ENCODE data around the gene SAA2. TPM values are rescaled to one million over a fixed set of nuclear protein-coding genes. Genes with fewer than 3 reads are reported as not detected.

Gene SAA2
- total and polyA plus RNA-seq, 4 donors = 0.39 TPM; not detected in 3

DNA sequence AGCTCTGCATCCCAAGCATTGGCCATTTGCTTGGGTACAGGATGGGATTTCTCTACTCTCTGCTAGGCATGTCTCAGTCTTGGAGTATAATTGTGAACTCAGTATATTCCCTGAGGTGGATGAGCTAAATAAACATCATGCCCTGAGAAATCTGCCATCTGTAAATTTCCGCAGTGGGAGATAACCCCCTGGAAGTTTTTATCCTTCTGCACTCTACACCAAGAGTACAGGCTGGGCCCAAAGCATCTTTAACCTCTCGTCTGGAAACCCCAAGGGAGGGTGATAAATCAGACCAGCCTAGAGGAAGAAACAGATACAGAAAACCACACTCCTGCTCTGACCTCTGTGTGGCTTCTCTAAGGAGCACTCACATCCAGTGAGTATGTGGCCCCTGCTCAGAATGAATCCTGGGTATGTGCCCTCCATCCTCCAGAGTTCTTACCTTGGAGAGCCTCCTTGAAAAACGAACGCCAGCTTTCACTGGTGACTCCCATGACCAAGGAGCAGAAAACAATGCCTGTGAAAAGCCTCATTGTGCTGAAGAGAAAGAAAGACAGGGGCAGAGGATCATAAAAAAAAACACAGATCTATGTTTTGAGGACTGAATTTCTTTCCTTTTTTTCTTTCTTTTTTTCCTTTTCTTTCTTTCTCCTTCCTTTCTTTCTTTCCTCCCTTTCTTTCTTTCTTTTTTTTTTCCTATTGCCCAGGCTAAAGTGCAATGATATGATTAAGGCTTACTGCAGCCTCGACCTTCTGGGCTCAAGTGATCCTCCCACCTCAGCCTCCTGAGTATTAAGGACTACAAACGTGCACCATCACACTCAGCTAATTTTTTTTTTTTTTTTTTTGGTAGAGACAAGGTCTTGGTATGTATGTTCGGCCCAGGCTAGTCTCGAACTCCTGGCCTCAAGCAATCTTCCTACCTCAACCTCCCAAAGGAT is 12.8 kb downstream of the SAA2 start:
- H3K36me3 ChIP-seq (ENCODE audit: control insufficient read depth, insufficient read depth, low read length) = no peaks in the 10 kb centered on the region
- peaks cover 2% of the 10 kb centered on the region for H3K9me3 ChIP-seq (ENCODE audit: control insufficient read depth, insufficient read depth, low read length)
- no CpG with 5 or more reads among the region's 8 CpGs for WGBS (ENCODE audit: insufficient coverage)
- no peak overlapping the region for H3K27ac ChIP-seq (ENCODE audit: low read depth, low read length)
- H3K4me3 ChIP-seq (ENCODE audit: low read depth, low read length) = no peak overlapping the region
- no peaks in the 10 kb centered on the region for H3K27me3 ChIP-seq (ENCODE audit: control insufficient read depth, insufficient read depth, low read length)
- H3K4me1 ChIP-seq (ENCODE audit: control insufficient read depth, insufficient read depth, low read length) = no peaks in the 10 kb centered on the region
- DNase-seq (ENCODE audit: low read depth in 4 of 6, low spot score in 6 of 6) = peak in 1 of 6 donors; percentile 1

DNA sequence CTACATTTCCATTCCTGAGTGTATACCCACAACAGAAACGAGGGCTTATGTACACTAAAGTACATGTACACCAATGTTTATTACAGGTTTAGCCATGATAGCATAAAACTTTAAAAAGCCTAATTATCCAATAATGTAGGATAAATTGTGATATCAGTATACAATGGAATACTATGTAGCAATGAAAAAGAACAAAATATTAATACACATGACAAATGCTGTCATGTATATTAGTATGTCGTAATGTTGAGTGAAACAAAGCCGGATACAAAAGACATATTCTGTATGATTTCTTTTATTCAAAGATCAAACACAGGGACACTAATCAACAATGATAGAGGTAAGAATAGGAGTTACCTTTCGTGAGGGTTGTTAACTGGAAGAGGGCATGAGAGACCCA is 14.6 kb downstream of the SAA2 start:
- no CpG with 5 or more reads among the region's 4 CpGs for WGBS (ENCODE audit: insufficient coverage)
- Histone ChIP-seq H3K36me3 (ENCODE audit: control insufficient read depth, insufficient read depth, low read length) (no peaks in the 10 kb centered on the region), H3K4me3 (ENCODE audit: low read depth, low read length) (no peak overlapping the region), H3K27ac (ENCODE audit: low read depth, low read length) (no peak overlapping the region), H3K27me3 (ENCODE audit: control insufficient read depth, insufficient read depth, low read length) (no peaks in the 10 kb centered on the region), H3K4me1 (ENCODE audit: control insufficient read depth, insufficient read depth, low read length) (no peaks in the 10 kb centered on the region), H3K9me3 (ENCODE audit: control insufficient read depth, insufficient read depth, low read length) (peaks cover 2% of the 10 kb centered on the region)
- DNase-seq (ENCODE audit: low read depth in 4 of 6, low spot score in 6 of 6) = no peak

DNA sequence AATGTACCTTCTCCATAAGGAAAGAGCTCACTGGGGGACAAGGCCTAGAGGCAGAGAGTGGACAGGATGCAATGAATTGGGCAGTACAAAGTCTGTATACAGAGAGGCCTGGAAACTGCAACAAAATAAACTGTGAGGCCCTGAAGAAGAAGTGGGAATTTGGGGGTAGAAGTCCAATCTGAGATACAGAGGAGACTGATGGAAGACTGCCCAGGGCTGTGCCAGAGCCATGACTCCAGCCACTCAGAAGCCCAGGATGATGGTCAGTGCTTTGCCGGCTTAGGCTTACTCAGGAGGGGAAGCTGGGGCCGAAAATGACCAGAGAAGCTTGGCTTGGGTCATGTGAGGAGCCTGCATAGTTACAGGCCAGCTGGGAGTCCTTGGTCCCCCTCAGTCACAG is 17.6 kb downstream of the SAA2 start:
- no peak for DNase-seq (ENCODE audit: low read depth in 4 of 6, low spot score in 6 of 6)
- H3K27ac ChIP-seq (ENCODE audit: low read depth, low read length) = no peak overlapping the region
- 86% methylated on average over 2 of the region's 2 CpGs for WGBS (ENCODE audit: insufficient coverage)
- H3K4me3 ChIP-seq (ENCODE audit: low read depth, low read length) = no peak overlapping the region
- no peaks in the 10 kb centered on the region for H3K36me3 ChIP-seq (ENCODE audit: control insufficient read depth, insufficient read depth, low read length)
- peaks cover 2% of the 10 kb centered on the region for H3K9me3 ChIP-seq (ENCODE audit: control insufficient read depth, insufficient read depth, low read length)
- no peaks in the 10 kb centered on the region for H3K27me3 ChIP-seq (ENCODE audit: control insufficient read depth, insufficient read depth, low read length)
- no peaks in the 10 kb centered on the region for H3K4me1 ChIP-seq (ENCODE audit: control insufficient read depth, insufficient read depth, low read length)

DNA sequence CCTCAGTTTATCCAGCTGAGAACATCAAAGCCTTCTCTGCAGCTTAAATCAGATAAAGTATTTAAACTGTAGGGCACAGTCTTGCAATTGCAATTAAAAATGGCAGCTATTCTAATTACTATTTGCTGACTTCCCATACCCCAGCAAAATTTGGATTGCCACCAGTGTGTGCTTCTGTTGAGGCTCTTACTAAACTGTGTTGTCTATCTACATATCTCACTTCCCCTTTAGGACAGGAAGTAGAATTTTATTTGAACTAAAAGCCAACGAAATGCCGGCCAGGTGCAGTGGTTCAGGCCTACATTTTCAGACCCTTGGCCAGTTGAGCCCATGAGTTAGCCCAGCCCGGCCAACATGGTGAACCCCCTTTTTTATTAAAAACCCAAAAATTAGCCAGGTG is 19.0 kb downstream of the SAA2 start:
- H3K4me1 ChIP-seq (ENCODE audit: control insufficient read depth, insufficient read depth, low read length) = no peaks in the 10 kb centered on the region
- peaks cover 2% of the 10 kb centered on the region for H3K9me3 ChIP-seq (ENCODE audit: control insufficient read depth, insufficient read depth, low read length)
- no peaks in the 10 kb centered on the region for H3K27me3 ChIP-seq (ENCODE audit: control insufficient read depth, insufficient read depth, low read length)
- H3K4me3 ChIP-seq (ENCODE audit: low read depth, low read length) = no peak overlapping the region
- no peak overlapping the region for H3K27ac ChIP-seq (ENCODE audit: low read depth, low read length)
- DNase-seq (ENCODE audit: low read depth in 4 of 6, low spot score in 6 of 6) = no peak
- H3K36me3 ChIP-seq (ENCODE audit: control insufficient read depth, insufficient read depth, low read length) = no peaks in the 10 kb centered on the region
- WGBS (ENCODE audit: insufficient coverage) = no CpG with 5 or more reads among the region's 3 CpGs

DNA sequence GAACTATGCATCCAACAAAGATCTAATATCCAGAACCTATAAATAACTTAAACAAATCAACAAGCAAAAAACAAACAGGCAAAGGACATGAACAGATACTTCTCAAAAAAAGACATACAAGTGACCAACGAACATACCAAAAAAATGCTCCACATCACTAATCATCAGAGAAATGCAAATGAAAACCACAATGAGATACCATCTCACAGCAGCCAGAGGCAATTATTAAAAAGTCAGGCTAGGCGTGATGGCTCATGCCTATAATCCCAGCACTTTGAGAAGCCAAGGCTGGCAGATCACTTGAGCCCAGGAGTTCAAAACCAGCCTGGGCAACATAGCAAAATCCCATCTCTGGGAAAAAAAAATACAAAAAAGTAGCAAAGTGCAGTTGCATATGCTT is 22.6 kb downstream of the SAA2 start:
- H3K4me3 ChIP-seq (ENCODE audit: low read depth, low read length) = no peak overlapping the region
- H3K27ac ChIP-seq (ENCODE audit: low read depth, low read length) = no peak overlapping the region
- no peaks in the 10 kb centered on the region for H3K9me3 ChIP-seq (ENCODE audit: control insufficient read depth, insufficient read depth, low read length)
- H3K36me3 ChIP-seq (ENCODE audit: control insufficient read depth, insufficient read depth, low read length) = no peaks in the 10 kb centered on the region
- H3K4me1 ChIP-seq (ENCODE audit: control insufficient read depth, insufficient read depth, low read length) = no peaks in the 10 kb centered on the region
- no peak for DNase-seq (ENCODE audit: low read depth in 4 of 6, low spot score in 6 of 6)
- H3K27me3 ChIP-seq (ENCODE audit: control insufficient read depth, insufficient read depth, low read length) = no peaks in the 10 kb centered on the region
- WGBS (ENCODE audit: insufficient coverage) = 70% methylated on average over 2 of the region's 2 CpGs

DNA sequence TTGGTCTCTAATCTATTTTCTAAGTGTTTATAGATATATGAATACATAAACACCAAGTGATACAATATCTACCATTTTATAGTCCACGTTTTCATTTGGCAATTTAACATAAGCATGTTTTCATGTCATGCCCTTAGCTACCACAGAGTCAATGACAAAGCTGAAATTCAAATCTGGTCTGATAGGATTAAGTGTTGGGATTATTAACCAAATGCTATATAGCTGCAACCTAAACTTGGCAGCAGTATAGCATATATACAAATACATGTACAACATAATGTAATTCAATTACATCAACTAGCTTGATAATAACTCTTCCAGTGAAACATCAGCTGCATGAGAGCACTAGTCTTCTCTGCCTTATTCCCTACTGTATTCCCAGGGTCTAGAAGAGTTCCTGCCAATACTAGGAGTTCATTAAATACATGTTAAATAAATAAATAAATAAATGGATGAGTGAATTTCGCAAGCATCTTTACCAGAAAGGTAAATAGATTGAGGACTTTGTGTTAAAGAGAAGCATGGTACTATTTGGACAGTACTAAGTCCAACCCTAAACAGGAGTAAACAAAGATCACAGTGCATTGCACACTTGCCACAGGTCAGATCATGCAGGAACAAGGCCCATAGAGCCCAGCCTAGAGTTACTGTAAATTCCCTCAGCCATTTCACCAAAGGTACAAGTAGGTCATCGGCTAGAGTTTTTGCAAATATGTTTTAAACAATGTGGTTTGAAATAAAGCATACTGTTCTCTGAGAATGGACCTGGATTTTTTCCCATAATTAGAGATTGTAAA is 24.7 kb downstream of the SAA2 start:
- no peaks in the 10 kb centered on the region for H3K36me3 ChIP-seq (ENCODE audit: control insufficient read depth, insufficient read depth, low read length)
- no peak overlapping the region for H3K27ac ChIP-seq (ENCODE audit: low read depth, low read length)
- no peaks in the 10 kb centered on the region for H3K27me3 ChIP-seq (ENCODE audit: control insufficient read depth, insufficient read depth, low read length)
- no peaks in the 10 kb centered on the region for H3K9me3 ChIP-seq (ENCODE audit: control insufficient read depth, insufficient read depth, low read length)
- H3K4me1 ChIP-seq (ENCODE audit: control insufficient read depth, insufficient read depth, low read length) = no peaks in the 10 kb centered on the region
- no peak overlapping the region for H3K4me3 ChIP-seq (ENCODE audit: low read depth, low read length)
- WGBS (ENCODE audit: insufficient coverage) = no CpG with 5 or more reads among the region's 3 CpGs
- DNase-seq (ENCODE audit: low read depth in 4 of 6, low spot score in 6 of 6) = no peak

DNA sequence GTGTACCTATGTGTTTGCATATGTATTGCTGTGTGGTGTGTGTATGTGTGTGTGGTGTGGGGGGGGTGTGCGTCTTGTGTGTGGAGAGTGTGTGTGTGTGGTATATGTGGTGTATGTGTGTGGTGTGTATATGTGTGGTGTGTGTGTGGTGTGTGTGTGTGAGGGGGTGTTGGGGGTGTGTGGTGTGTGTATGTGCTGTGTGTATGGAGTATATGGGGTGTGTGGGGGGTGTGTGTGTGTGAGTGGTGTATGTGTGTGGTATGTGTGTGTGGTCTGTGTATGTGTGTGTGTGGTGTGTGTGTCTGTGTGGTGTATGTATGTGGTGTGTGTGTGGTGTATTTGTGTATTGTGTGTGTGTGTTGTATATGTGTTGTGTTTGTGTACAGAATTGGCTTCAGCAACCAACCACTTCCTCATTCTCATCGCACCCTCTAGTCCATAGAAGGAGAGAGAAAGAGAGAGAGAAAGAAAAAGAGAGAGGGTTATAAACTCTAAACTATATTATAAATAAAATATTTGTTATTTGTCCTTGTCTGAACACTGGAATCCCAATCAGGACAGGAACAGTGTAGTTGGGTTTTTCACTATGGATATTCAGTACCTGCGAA is 25.6 kb downstream of the SAA2 start:
- WGBS (ENCODE audit: insufficient coverage) = 100% methylated on average over 1 of the region's 3 CpGs
- DNase-seq (ENCODE audit: low read depth in 4 of 6, low spot score in 6 of 6) = no peak

DNA sequence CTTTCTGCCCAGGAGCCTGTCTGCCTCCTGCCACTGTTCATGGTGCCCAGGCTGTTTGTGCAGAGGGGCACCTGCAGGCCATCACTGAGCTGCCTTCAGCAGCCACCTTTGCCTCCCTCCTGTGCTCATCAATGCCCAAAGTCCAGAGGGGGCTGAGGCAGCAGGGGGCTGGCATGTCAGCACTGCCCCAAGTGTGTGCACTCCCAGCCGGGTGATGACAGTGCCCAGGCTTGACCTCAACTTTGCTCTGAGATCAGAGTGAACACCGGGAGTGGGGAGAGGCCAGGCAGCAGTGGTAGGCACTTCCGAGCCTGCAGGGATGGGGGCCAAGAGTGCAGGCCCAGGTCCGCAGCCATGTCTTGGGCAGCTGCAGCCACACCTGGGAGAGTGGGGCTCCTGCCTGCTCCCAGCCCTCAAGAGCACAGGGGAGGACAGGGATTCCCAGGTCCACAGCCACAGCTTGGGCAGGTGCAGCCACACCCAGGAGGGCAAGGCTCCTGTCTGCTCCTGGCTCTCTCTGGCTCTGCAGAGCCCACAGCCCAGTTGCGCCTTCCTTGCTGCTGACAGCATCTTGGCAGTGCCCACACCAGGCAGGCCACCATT is 27.1 kb downstream of the SAA2 start:
- 73% methylated on average over 5 of the region's 5 CpGs for WGBS (ENCODE audit: insufficient coverage)
- Histone ChIP-seq H3K27ac (ENCODE audit: low read depth, low read length) (no peak overlapping the region), H3K9me3 (ENCODE audit: control insufficient read depth, insufficient read depth, low read length) (no peaks in the 10 kb centered on the region), H3K4me1 (ENCODE audit: control insufficient read depth, insufficient read depth, low read length) (no peaks in the 10 kb centered on the region), H3K27me3 (ENCODE audit: control insufficient read depth, insufficient read depth, low read length) (no peaks in the 10 kb centered on the region), H3K36me3 (ENCODE audit: control insufficient read depth, insufficient read depth, low read length) (no peaks in the 10 kb centered on the region), H3K4me3 (ENCODE audit: low read depth, low read length) (no peak overlapping the region)
- DNase-seq (ENCODE audit: low read depth in 4 of 6, low spot score in 6 of 6) = no peak

More for the DNA sequence above, 25.6 kb downstream of the SAA2 start:
- no peak overlapping the region for H3K27ac ChIP-seq (ENCODE audit: low read depth, low read length)
- no peak overlapping the region for H3K4me3 ChIP-seq (ENCODE audit: low read depth, low read length)
- H3K36me3 ChIP-seq (ENCODE audit: control insufficient read depth, insufficient read depth, low read length) = no peaks in the 10 kb centered on the region
- no peaks in the 10 kb centered on the region for H3K27me3 ChIP-seq (ENCODE audit: control insufficient read depth, insufficient read depth, low read length)
- H3K4me1 ChIP-seq (ENCODE audit: control insufficient read depth, insufficient read depth, low read length) = no peaks in the 10 kb centered on the region
- no peaks in the 10 kb centered on the region for H3K9me3 ChIP-seq (ENCODE audit: control insufficient read depth, insufficient read depth, low read length)

DNA sequence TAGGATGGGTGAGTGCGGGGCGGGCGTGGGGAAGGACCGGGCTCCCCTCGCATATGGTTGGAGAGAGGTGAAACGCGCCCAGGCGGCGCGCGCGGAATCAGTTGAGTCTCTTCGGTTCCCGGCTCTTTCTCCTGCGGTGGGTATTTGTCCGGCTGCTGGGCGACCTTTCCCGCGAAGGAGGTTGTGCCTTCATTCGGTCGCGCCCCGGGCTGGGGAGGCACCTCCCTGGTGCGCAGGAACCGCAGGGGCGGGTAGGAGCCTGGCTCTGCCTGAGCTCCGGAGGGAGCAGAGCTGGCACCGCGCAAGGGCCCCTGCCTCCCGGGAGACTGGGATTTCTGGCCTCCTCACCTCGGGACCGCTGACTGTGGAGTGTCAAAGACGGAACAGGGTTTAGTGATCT is 39.4 kb downstream of the SAA2 start:
- no peaks in the 10 kb centered on the region for H3K9me3 ChIP-seq (ENCODE audit: control insufficient read depth, insufficient read depth, low read length)
- no peaks in the 10 kb centered on the region for H3K4me1 ChIP-seq (ENCODE audit: control insufficient read depth, insufficient read depth, low read length)
- WGBS (ENCODE audit: insufficient coverage) = 26% methylated on average over 25 of the region's 33 CpGs
- H3K4me3 ChIP-seq (ENCODE audit: low read depth, low read length) = no peak overlapping the region
- DNase-seq (ENCODE audit: low read depth in 4 of 6, low spot score in 6 of 6) = no peak
- peaks cover 16% of the 10 kb centered on the region for H3K27me3 ChIP-seq (ENCODE audit: control insufficient read depth, insufficient read depth, low read length)
- H3K27ac ChIP-seq (ENCODE audit: low read depth, low read length) = no peak overlapping the region
- no peaks in the 10 kb centered on the region for H3K36me3 ChIP-seq (ENCODE audit: control insufficient read depth, insufficient read depth, low read length)
